ENCODE measurements around the gene YWHAH. TPM values are rescaled to one million over a fixed set of nuclear protein-coding genes. Genes with fewer than 3 reads are reported as not detected.
A peak's percentile ranks its signal among the peaks of the same experiment; 100 is the strongest.

Gene YWHAH
- total RNA-seq, 4 donors from 2014 or later, result 58.8 to 76.9 (median 75.2) TPM

DNA sequence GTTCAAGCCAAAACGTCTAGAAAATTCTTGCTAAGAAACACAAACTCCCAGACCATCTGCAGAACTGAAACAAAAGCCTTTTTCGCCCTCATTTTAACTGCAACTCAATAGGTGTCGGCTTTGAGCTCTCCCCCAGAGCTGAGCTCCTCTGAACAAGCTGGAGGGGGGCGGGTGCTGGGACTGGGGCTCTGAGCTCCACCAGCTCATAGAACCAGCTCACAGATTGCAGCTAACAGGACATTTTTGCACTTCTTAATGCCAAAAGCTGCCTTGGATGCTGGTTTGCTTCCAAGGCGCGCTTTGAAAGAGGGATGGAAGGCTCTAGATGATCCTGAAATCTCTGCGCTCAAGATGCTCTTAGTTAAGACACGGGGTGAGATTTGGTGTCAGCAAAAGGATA lies 6.0 kb upstream of the YWHAH start:
- peak in 1 of 3 donors; percentile 9 for DNase-seq
- no peaks in the 10 kb centered on the region for H3K36me3 ChIP-seq
- TF ChIP-seq POLR2A (IDR thresholded peaks at IDR 0.05), result no peak
- TF ChIP-seq, protein P1, sequence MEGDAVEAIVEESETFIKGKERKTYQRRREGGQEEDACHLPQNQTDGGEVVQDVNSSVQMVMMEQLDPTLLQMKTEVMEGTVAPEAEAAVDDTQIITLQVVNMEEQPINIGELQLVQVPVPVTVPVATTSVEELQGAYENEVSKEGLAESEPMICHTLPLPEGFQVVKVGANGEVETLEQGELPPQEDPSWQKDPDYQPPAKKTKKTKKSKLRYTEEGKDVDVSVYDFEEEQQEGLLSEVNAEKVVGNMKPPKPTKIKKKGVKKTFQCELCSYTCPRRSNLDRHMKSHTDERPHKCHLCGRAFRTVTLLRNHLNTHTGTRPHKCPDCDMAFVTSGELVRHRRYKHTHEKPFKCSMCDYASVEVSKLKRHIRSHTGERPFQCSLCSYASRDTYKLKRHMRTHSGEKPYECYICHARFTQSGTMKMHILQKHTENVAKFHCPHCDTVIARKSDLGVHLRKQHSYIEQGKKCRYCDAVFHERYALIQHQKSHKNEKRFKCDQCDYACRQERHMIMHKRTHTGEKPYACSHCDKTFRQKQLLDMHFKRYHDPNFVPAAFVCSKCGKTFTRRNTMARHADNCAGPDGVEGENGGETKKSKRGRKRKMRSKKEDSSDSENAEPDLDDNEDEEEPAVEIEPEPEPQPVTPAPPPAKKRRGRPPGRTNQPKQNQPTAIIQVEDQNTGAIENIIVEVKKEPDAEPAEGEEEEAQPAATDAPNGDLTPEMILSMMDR (IDR thresholded peaks at IDR 0.05), result no peak

DNA sequence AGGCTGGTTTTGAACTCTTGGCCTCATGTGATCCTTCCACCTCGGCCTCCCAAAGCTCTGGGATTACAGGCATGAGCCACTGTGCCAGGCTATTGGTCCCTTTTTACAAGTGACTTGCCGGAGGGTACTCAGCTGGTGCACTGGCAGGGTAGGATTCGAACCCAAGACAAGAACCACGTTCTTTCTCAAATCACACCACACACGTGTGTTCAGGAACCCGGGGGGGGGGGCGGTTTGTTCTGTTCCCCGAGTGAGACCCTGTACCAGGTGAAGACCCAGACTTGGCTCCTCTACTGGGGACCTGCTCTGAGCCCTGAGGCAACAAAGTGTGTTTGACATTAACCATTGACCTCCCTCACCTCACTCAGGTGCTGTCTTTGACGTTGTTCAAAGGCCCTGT lies 3.8 kb upstream of the YWHAH start:
- Histone ChIP-seq H3K4me3 (no peak overlapping the region), H3K27ac (no peak overlapping the region), H3K4me1 (peaks cover 0 to 8% (median 3%) of the 10 kb centered on the region in 4 donors), H3K9me3 (no peaks in the 10 kb centered on the region), H3K36me3 (no peaks in the 10 kb centered on the region), H3K27me3 (no peaks in the 10 kb centered on the region)
- DNase-seq, result no peak
- TF ChIP-seq, protein P1 (IDR thresholded peaks at IDR 0.05), result no peak
- TF ChIP-seq POLR2A (IDR thresholded peaks at IDR 0.05), result no peak

More for the DNA sequence above, 6.0 kb upstream of the YWHAH start:
- Histone ChIP-seq H3K27ac (no peak overlapping the region), H3K27me3 (no peaks in the 10 kb centered on the region), H3K9me3 (no peaks in the 10 kb centered on the region), H3K4me3 (no peak overlapping the region), H3K4me1 (peaks cover 0 to 3% (median under 1%) of the 10 kb centered on the region in 4 donors)

DNA sequence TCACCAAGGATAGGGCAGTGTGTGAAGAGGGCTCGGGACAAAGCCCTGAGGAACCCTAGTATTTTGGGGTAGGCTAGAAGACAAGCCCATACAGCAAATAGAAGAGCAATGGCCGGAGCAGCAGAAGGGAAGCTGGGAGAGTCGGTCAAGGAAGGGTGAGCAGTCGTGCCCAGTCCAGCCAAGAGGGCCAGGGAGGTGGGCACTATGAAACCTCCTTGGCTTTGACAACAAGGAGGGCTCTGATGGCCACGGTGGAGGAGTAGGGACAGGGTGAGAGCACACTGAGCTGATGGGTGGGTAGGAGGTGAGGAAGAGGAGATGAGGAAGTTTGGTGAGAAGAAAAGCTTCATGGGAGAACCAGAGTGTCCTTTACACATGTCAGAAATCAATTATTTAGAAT lies 2.2 kb upstream of the YWHAH start:
- peaks cover 0 to 24% (median 10%) of the 10 kb centered on the region in 4 donors for H3K4me1 ChIP-seq

DNA sequence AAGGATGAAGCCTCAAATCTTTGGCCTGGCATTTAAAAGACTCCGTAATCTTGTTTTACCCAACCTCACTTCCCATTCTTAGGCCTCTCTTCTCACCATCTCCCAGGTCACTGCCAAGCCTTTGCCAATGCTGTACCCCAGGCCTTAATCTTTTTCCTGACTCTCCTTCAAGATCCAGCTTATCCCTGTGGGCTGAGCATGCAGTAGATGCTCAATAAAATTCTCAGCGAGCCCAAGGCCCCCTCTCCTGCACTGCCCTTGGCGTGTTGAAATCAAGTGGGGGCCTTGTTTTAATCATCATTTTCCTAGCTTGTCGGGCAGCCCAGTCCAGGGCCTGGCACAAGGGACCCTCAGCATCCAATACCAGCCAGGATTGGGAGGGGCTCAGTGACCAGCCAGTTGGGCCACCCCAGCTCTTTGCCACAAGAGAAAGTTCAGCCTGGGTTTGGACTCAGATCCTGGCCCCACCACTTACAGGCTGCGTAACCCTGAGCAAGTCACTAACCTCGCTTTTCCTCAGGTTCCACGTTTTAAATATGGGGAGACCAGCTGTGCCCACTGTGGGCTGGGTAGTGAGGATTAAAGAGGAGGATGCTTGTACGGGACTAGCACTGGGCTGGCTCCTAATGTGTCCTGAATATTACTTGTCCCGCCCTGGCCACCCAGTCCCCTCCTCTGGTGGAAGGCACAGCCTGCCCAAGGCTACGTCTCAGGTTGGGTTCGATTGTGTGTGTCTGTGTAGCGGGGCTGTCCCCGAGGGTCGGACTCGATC lies 943 bp upstream of the YWHAH start:
- DNase-seq, result no peak
- no peaks in the 10 kb centered on the region for H3K9me3 ChIP-seq
- H3K4me3 ChIP-seq, result peak overlapping the region; percentile 69 to 99 (median 92)
- H3K36me3 ChIP-seq, result peaks cover 0 to 3% (median 0%) of the 10 kb centered on the region in 3 donors
- no peaks in the 10 kb centered on the region for H3K27me3 ChIP-seq
- H3K27ac ChIP-seq, result peak overlapping the region; percentile 97 to 100 (median 98)
- H3K4me1 ChIP-seq, result peaks cover 0 to 28% (median 10%) of the 10 kb centered on the region in 4 donors
- TF ChIP-seq, protein P1 (IDR thresholded peaks at IDR 0.05), result no peak
- no peak for TF ChIP-seq POLR2A (IDR thresholded peaks at IDR 0.05)

More for the DNA sequence above, 2.2 kb upstream of the YWHAH start:
- no peaks in the 10 kb centered on the region for H3K9me3 ChIP-seq
- H3K27ac ChIP-seq, result no peak overlapping the region
- no peak overlapping the region for H3K4me3 ChIP-seq
- TF ChIP-seq POLR2A (IDR thresholded peaks at IDR 0.05), result no peak
- no peaks in the 10 kb centered on the region for H3K27me3 ChIP-seq
- no peak for DNase-seq
- H3K36me3 ChIP-seq, result no peaks in the 10 kb centered on the region

DNA sequence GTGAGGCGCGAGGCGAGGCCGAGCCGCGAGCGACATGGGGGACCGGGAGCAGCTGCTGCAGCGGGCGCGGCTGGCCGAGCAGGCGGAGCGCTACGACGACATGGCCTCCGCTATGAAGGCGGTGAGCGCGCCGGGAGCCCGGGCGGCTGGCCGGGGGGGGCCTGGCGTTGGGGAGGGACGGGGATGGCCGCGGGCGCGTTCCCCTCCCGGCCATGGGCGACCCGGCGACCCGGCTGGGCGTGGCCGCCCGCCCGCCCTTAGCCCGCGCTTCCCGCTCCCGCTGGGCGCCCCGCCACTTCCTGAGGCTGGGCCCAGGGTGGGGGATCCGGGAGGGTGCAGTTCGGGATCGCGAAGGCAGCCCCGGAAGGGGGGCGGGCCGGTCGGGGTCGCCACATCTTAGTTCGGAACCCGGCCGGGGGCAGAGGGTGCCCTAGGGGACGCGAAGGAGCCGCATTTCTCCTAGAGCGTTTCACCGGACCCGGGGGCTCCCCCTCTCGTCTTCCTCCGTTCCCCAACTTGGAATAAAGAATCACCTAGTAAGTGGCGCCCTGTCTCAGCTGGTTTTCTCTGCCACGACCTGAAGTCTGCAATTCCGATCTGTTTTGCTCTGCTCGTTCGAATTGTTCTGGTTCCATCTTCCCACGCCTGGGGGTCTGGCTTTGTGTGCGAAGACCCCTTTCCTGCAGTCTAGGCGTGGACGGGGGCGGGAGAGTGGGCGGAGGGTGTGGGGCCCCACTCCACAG lies 536 bp downstream of the YWHAH start:
- no peaks in the 10 kb centered on the region for H3K9me3 ChIP-seq
- H3K27ac ChIP-seq, result peak overlapping the region; percentile 97 to 100 (median 98)
- H3K27me3 ChIP-seq, result no peaks in the 10 kb centered on the region
- TF ChIP-seq POLR2A (IDR thresholded peaks at IDR 0.05), result no peak
- TF ChIP-seq, protein P1 (IDR thresholded peaks at IDR 0.05), result peak in 1 of 6 experiments; percentile 0
- peaks cover 0 to 28% (median 10%) of the 10 kb centered on the region in 4 donors for H3K4me1 ChIP-seq
- peaks cover 0 to 12% (median 0%) of the 10 kb centered on the region in 3 donors for H3K36me3 ChIP-seq
- peak overlapping the region; percentile 69 to 99 (median 92) for H3K4me3 ChIP-seq
- DNase-seq, result peak in 2 of 3 donors; percentile 45 to 63

Measured in Peyer's patch (tissue), 4 donors.